Osteoblast (primary cell): Measurements from ENCODE around the gene ADORA1. TPM values are rescaled to one million over a fixed set of nuclear protein-coding genes. Genes with fewer than 3 reads are reported as not detected.
A peak's percentile ranks its signal among the peaks of the same experiment; 100 is the strongest.

Experiments
- DNase-seq: peaks from one replicate; pipeline ENCODE4 v3.0.0; 2011; ENCODE audit warnings: low spot score, mixed read lengths; ENCODE audit not compliant: insufficient read length; ENCODE audit errors: missing footprints
- H2AFZ ChIP-seq: 2 replicates; pipeline ENCODE4 v1.6.0; 2011; ENCODE audit warnings: mild to moderate bottlenecking, low read length
- H3K27ac ChIP-seq: 2 replicates; pipeline ENCODE4 v1.5.1; 2011; ENCODE audit warnings: mild to moderate bottlenecking, low read depth, low read length, moderate library complexity
- H3K27me3 ChIP-seq: 2 replicates; pipeline ENCODE4 v1.6.0; 2012; ENCODE audit warnings: mild to moderate bottlenecking, control low read depth, inconsistent platforms, low read length, moderate library complexity; ENCODE audit not compliant: insufficient read depth
- H3K36me3 ChIP-seq: 2 replicates; pipeline ENCODE4 v1.5.1; 2011; ENCODE audit warnings: mild to moderate bottlenecking, low read length, control low read depth, moderate library complexity; ENCODE audit not compliant: insufficient read depth
- H3K4me1 ChIP-seq: 2 replicates; pipeline ENCODE4 v1.5.1; 2011; ENCODE audit warnings: mild to moderate bottlenecking, low read length, control low read depth, moderate library complexity; ENCODE audit not compliant: insufficient read depth
- H3K4me2 ChIP-seq: 2 replicates; pipeline ENCODE4 v1.6.0; 2011; ENCODE audit warnings: mild to moderate bottlenecking, low read length; ENCODE audit not compliant: insufficient read depth
- H3K4me3 ChIP-seq: fragments of 200-600 bp; sonication (generic); 3 replicates; pipeline ENCODE4 v1.5.1; 2012; ENCODE audit warnings: mild to moderate bottlenecking, low read length, inconsistent platforms; ENCODE audit not compliant: insufficient read depth
- H3K79me2 ChIP-seq: 2 replicates; pipeline ENCODE4 v1.6.0; 2012; ENCODE audit warnings: mild to moderate bottlenecking, low read length, control low read depth, inconsistent platforms; ENCODE audit not compliant: insufficient read depth
- H3K9me3 ChIP-seq: 2 replicates; pipeline ENCODE4 v1.5.1; 2011; ENCODE audit warnings: low read depth, low read length, control low read depth
- H4K20me1 ChIP-seq: 2 replicates; pipeline ENCODE4 v1.6.0; 2012; ENCODE audit warnings: mild to moderate bottlenecking, low read length, control low read depth; ENCODE audit not compliant: insufficient read depth
- total RNA-seq: library from RNA; depleted of rRNA; stranded (reverse); fragments of >200 nt; gene quantifications from 2 replicates; pipeline ENCODE4 v1.2.3, GENCODE V29; 2012
- TF ChIP-seq, protein P1 (sequence below): IDR thresholded peaks from 2 replicates; pipeline ENCODE4 v1.5.1; 2011; ENCODE audit warnings: mild to moderate bottlenecking, low read depth, low read length, moderate library complexity; ENCODE audit errors: extremely low read depth

The ADORA1 gene
- total RNA-seq, 1 donor: 4.0 TPM

DNA sequence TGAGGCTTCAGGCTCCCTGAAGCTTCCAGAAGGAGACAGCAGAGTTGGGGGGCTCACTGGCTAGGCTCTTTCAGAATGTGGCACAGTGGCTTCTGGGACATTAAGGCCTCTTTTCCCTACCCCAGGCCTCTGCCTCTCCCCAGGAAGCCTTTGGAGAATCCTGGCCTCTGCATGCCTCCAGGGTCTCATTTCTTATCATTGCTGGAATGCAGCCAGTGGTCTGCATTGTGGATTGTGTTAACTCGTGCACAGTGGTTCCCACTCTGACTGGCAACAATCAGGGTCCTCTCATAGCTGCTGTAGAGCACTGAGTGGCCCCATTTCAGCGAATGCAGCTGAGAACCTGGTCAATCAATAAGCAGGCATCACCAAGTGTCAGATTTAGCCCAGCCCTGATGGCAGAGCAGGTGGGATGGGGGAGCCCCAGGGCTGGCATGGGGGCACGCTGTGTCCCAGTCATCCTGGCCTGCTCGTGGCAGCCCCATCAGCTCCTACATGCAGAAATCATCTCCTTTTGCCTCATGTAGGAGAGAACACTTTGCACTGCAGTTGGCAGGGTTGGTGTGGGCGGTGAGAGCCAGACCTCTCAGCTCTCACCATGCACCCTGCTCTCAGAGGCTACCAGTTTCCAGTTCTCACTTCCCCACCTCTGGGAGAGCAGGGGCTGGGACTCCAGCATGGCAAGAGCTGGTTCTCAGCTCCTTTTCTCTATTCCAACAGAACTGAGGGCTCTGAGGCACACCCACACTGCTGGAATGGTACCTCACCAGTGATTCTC lies 13.4 kb downstream of the ADORA1 start:
- DNase-seq: peak; percentile 76
- H2AFZ ChIP-seq: no peak overlapping the region
- no peaks in the 10 kb centered on the region for H3K4me1 ChIP-seq
- H3K36me3 ChIP-seq: no peaks in the 10 kb centered on the region
- H4K20me1 ChIP-seq: no peaks in the 10 kb centered on the region
- H3K27me3 ChIP-seq: peaks cover 20% of the 10 kb centered on the region
- no peaks in the 10 kb centered on the region for H3K9me3 ChIP-seq
- H3K4me2 ChIP-seq: no peak overlapping the region
- TF ChIP-seq, protein P1, sequence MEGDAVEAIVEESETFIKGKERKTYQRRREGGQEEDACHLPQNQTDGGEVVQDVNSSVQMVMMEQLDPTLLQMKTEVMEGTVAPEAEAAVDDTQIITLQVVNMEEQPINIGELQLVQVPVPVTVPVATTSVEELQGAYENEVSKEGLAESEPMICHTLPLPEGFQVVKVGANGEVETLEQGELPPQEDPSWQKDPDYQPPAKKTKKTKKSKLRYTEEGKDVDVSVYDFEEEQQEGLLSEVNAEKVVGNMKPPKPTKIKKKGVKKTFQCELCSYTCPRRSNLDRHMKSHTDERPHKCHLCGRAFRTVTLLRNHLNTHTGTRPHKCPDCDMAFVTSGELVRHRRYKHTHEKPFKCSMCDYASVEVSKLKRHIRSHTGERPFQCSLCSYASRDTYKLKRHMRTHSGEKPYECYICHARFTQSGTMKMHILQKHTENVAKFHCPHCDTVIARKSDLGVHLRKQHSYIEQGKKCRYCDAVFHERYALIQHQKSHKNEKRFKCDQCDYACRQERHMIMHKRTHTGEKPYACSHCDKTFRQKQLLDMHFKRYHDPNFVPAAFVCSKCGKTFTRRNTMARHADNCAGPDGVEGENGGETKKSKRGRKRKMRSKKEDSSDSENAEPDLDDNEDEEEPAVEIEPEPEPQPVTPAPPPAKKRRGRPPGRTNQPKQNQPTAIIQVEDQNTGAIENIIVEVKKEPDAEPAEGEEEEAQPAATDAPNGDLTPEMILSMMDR: no peak
- no peak overlapping the region for H3K4me3 ChIP-seq
- H3K79me2 ChIP-seq: no peaks in the 10 kb centered on the region
- no peak overlapping the region for H3K27ac ChIP-seq

DNA sequence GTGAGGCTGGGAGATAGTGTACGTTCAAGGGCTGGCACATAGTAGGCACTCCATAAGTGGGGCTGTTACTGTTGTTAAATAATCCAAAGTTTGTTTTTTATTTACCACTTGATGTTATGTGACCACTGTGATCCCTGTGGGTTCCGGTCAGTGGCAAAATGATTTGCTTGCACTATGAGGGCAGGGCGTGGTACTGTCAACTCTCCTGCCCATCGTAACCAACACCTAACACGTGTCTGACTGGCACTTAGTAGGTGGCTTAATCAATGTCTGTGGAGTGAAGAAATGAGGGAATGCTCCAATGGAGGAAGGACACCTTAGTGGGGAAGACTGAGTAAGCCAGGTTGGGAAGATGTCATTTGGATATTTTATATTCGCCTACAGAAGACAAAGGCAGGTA lies 14.6 kb downstream of the ADORA1 start:
- peaks cover 16% of the 10 kb centered on the region for H3K27me3 ChIP-seq
- no peaks in the 10 kb centered on the region for H3K79me2 ChIP-seq
- peak; percentile 25 for DNase-seq
- H3K9me3 ChIP-seq: no peaks in the 10 kb centered on the region
- no peak overlapping the region for H3K4me2 ChIP-seq
- H3K4me1 ChIP-seq: no peaks in the 10 kb centered on the region
- no peak overlapping the region for H3K4me3 ChIP-seq
- no peak overlapping the region for H2AFZ ChIP-seq
- no peak overlapping the region for H3K27ac ChIP-seq
- no peaks in the 10 kb centered on the region for H4K20me1 ChIP-seq
- TF ChIP-seq, protein P1: no peak
- H3K36me3 ChIP-seq: no peaks in the 10 kb centered on the region

DNA sequence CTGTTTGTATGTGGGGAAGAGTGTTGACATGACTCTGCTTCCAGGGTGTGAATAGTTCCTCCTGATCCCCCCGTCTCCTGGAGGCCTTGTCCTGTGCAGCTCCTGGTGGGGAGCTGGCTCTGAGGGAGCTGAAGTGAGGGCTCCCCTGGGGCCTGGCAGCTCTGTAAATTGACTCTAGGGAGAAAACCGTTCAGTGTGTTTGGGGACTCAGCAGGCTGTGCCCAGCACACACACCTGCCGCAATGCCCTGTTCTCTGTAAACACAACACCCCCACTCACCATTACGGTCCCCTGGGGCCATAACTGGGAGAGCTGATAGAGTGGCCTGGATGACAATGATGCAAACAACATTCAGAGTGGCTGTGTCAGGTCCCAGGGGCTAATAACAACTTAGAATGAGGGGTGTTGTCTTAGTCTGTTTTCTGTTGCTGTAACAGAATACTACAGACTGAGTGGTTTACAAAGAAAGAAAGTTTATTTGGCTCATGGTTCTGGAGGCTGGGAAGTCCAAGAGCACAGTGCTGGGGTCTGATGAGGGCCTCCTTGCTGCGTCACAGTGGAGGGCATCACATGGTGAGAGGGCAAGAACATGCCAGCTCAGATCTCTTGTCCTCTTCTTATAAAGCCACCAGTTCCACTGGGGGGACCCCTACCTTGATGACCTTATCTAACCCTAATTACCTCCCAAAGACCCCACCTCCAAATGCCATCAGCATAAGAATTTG lies 15.3 kb downstream of the ADORA1 start:
- Histone ChIP-seq H3K27ac (no peak overlapping the region), H3K36me3 (no peaks in the 10 kb centered on the region), H3K4me3 (no peak overlapping the region), H3K4me1 (no peaks in the 10 kb centered on the region), H3K4me2 (no peak overlapping the region), H2AFZ (no peak overlapping the region), H3K27me3 (peaks cover 9% of the 10 kb centered on the region), H3K79me2 (no peaks in the 10 kb centered on the region), H4K20me1 (no peaks in the 10 kb centered on the region), H3K9me3 (no peaks in the 10 kb centered on the region)
- TF ChIP-seq, protein P1: no peak
- peak; percentile 54 for DNase-seq

DNA sequence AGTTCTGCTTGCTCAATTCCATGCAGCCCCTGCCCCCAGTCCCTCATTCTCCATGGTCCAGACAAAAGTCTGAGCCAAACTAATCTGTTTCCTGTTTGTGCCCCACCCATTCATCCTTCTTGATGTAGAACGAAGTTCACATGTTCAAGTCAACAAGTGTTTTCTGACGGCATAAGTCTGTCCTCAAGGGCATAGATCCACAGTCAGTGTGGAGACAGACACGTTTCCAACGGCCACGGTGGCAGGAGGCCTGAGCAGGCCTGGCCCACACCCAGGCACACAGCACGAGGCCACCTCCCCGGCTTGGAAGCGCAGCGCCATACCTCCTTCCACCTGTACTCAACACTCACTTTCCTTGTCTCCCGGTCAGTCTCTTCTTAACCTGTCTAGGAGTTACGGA lies 16.1 kb downstream of the ADORA1 start:
- TF ChIP-seq, protein P1: no peak
- Histone ChIP-seq H3K27ac (no peak overlapping the region), H4K20me1 (no peaks in the 10 kb centered on the region), H3K4me3 (no peak overlapping the region), H3K4me1 (no peaks in the 10 kb centered on the region), H3K4me2 (no peak overlapping the region), H3K79me2 (no peaks in the 10 kb centered on the region), H2AFZ (no peak overlapping the region), H3K27me3 (peaks cover 7% of the 10 kb centered on the region), H3K36me3 (no peaks in the 10 kb centered on the region), H3K9me3 (no peaks in the 10 kb centered on the region)
- DNase-seq: peak; percentile 56
